Ascending aorta (tissue), 2 donors: Measurements from ENCODE around the gene TP53TG5. TPM values are rescaled to one million over a fixed set of nuclear protein-coding genes. Genes with fewer than 3 reads are reported as not detected.

ENCODE experiments used
- DNase-seq, 2 donors: peaks; one replicate each; pipeline ENCODE4 v3.0.0-alpha.2; 2019; ENCODE audit warnings: low spot score in 2 of 2
- H3K27ac ChIP-seq, 2 donors: fragments of 200-600 bp; sonication (generic); one replicate each; pipeline ENCODE4 v1.5.1; 2016 to 2017; ENCODE audit warnings: mild to moderate bottlenecking in 1 of 2
- H3K27me3 ChIP-seq: fragments of 200-600 bp; sonication (generic); one replicate; pipeline ENCODE4 v1.5.1; 2017
- H3K36me3 ChIP-seq, 2 donors: fragments of 200-600 bp; sonication (generic); one replicate each; pipeline ENCODE4 v1.5.1; 2016
- H3K4me1 ChIP-seq, 2 donors: fragments of 200-600 bp; sonication (generic); one replicate each; pipeline ENCODE4 v1.5.1; 2016 to 2017; ENCODE audit warnings: mild to moderate bottlenecking in 1 of 2
- H3K4me3 ChIP-seq, 2 donors: fragments of 200-600 bp; sonication (generic); one replicate each; pipeline ENCODE4 v1.5.1; 2016 to 2017; ENCODE audit warnings: mild to moderate bottlenecking in 1 of 2
- H3K9me3 ChIP-seq, 2 donors: fragments of 200-600 bp; sonication (generic); one replicate each; pipeline ENCODE4 v1.5.1; 2016
- CTCF ChIP-seq, 3 experiments: fragments of 200-600 bp in 2 of 3; fragments of 450-650 bp in 1 of 3; sonication (generic) in 2 of 3; IDR thresholded peaks; one replicate each; pipeline ENCODE4 v1.5.1; 2016 to 2019; ENCODE audit warnings: antibody characterized with exemption in 3 of 3, mild to moderate bottlenecking in 1 of 3, moderate library complexity in 1 of 3
- intact Hi-C: fragments of 100-400 bp; cut with DNase I; formaldehyde crosslinking; loops from one replicate; pipeline ENCODE4 v1.15.1; 2023
- total RNA-seq: library from RNA; depleted of rRNA; stranded (reverse); fragments of >200 nt; gene quantifications from one replicate; pipeline ENCODE4 v1.1.0, GENCODE V29; 2016

TP53TG5 gene
- total RNA-seq, 1 donor from 2014 or later = not detected

GRCh38 chr20:45344168-45344860, 33.8 kb downstream of the TP53TG5 start:
- H3K4me3 ChIP-seq = peak overlapping the region; percentile 35 to 80
- peak; percentile 70 to 94 for DNase-seq
- peaks cover 42 to 61% of the 10 kb centered on the region in 2 donors for H3K4me1 ChIP-seq
- TF ChIP-seq CTCF (IDR thresholded peaks at IDR 0.05) = no peak
- peak overlapping the region; percentile 93 to 96 for H3K27ac ChIP-seq
- H3K36me3 ChIP-seq = peaks cover 0 to 2% of the 10 kb centered on the region in 2 donors
- H3K27me3 ChIP-seq = no peaks in the 10 kb centered on the region
- intact Hi-C loops = no loop called here
- no peaks in the 10 kb centered on the region for H3K9me3 ChIP-seq

- no peak for TF ChIP-seq CTCF (IDR thresholded peaks at IDR 0.05)
- Histone ChIP-seq H3K9me3 (no peaks in the 10 kb centered on the region), H3K27ac (peak overlapping the region; percentile 93 to 96), H3K4me1 (peaks cover 44 to 68% of the 10 kb centered on the region in 2 donors), H3K27me3 (no peaks in the 10 kb centered on the region), H3K4me3 (peak overlapping the region; percentile 35 to 80), H3K36me3 (peaks cover 0 to 2% of the 10 kb centered on the region in 2 donors)
- DNase-seq = no peak
- intact Hi-C loops = loop anchor here (2.0 kb wide), 2 partner anchors 15 to 63 kb away; no protein-coding TSS in a partner anchor
These were observed 34.5 kb downstream of the TP53TG5 start for GRCh38 chr20:45343532-45344167.

GRCh38 chr20:45342855-45343531, 35.1 kb downstream of the TP53TG5 start:
- H3K36me3 ChIP-seq = peaks cover 0 to 2% of the 10 kb centered on the region in 2 donors
- H3K27ac ChIP-seq = peak overlapping the region; percentile 93 to 96
- H3K9me3 ChIP-seq = no peaks in the 10 kb centered on the region
- DNase-seq = no peak
- no peaks in the 10 kb centered on the region for H3K27me3 ChIP-seq
- peaks cover 51 to 74% of the 10 kb centered on the region in 2 donors for H3K4me1 ChIP-seq
- no peak for TF ChIP-seq CTCF (IDR thresholded peaks at IDR 0.05)
- intact Hi-C loops = loop anchor here (2.0 kb wide), 2 partner anchors 16 to 64 kb away; no protein-coding TSS in a partner anchor
- peak overlapping the region; percentile 13 to 80 for H3K4me3 ChIP-seq

GRCh38 chr20:45341939-45342854, 35.9 kb downstream of the TP53TG5 start:
- Histone ChIP-seq H3K27ac (peak overlapping the region; percentile 93 to 96), H3K4me3 (peak overlapping the region; percentile 18 to 80), H3K4me1 (peaks cover 53 to 80% of the 10 kb centered on the region in 2 donors), H3K9me3 (no peaks in the 10 kb centered on the region), H3K36me3 (peaks cover 0 to 2% of the 10 kb centered on the region in 2 donors), H3K27me3 (no peaks in the 10 kb centered on the region)
- intact Hi-C loops = loop anchor here (2.0 kb wide), 2 partner anchors 17 to 65 kb away; no protein-coding TSS in a partner anchor
- peak; percentile 69 to 92 for DNase-seq
- TF ChIP-seq CTCF (IDR thresholded peaks at IDR 0.05) = peak in 1 of 3 experiments; percentile 7

- intact Hi-C loops = no loop called here
These were observed 36.6 kb downstream of the TP53TG5 start for GRCh38 chr20:45341579-45341938.

More at GRCh38 chr20:45341579-45341938, 36.6 kb downstream of the TP53TG5 start:
- Histone ChIP-seq H3K27ac (peak overlapping the region; percentile 93 to 96), H3K27me3 (no peaks in the 10 kb centered on the region), H3K36me3 (peaks cover 0 to 2% of the 10 kb centered on the region in 2 donors), H3K9me3 (no peaks in the 10 kb centered on the region), H3K4me1 (peaks cover 48 to 83% of the 10 kb centered on the region in 2 donors), H3K4me3 (peak overlapping the region; percentile 18 to 80)
- no peak for DNase-seq
- TF ChIP-seq CTCF (IDR thresholded peaks at IDR 0.05) = no peak
